SK-N-SH (cell line): ENCODE results near the gene PDE4B. TPM values are rescaled to one million over a fixed set of nuclear protein-coding genes. Genes with fewer than 3 reads are reported as not detected.

Source experiments
- CTCF ChIA-PET: fragments of 300-600, 350-600 bp; formaldehyde crosslinking; extraction: SDS; loops from one replicate; lab custom pipeline; 2021; lab: Yijun Ruan, JAX
- POLR2A ChIA-PET: fragments of 350-600 bp; sonication (Branson Sonifier 250); formaldehyde crosslinking; extraction: SDS; loops from one replicate; lab custom pipeline; 2020; ENCODE audit warnings: antibody characterized with exemption, inconsistent platforms; lab: Yijun Ruan, JAX
- DNase-seq: peaks from one replicate; pipeline ENCODE4 v3.0.0; 2012
- H2AFZ ChIP-seq: fragments of 200-600 bp; sonication (generic); 2 replicates; pipeline ENCODE4 v1.8.1; 2016; ENCODE audit warnings: antibody characterized with exemption, mild to moderate bottlenecking, low read depth
- H3F3A ChIP-seq: fragments of 200-600 bp; sonication (generic); replicated peaks from 2 replicates; pipeline ENCODE3; 2016; ENCODE audit warnings: antibody characterized with exemption, mild to moderate bottlenecking; ENCODE audit not compliant: insufficient read depth
- H3K27ac ChIP-seq, 2 experiments: fragments of 200-500 bp in 1 of 2; fragments of 200-600 bp in 1 of 2; sonication (Bioruptor generic) in 1 of 2; sonication (generic), shearing (Covaris generic) in 1 of 2; 2 replicates each; pipeline versions ENCODE4 v1.5.1 to v1.6.1; 2014 to 2016; ENCODE audit warnings: low read depth in 2 of 2, inconsistent platforms in 1 of 2, low read length in 1 of 2, mild to moderate bottlenecking in 1 of 2, mixed read lengths in 1 of 2
- H3K27me3 ChIP-seq: fragments of 200-600 bp; sonication (generic), shearing (Covaris generic); 2 replicates; pipeline ENCODE4 v1.6.1; 2016; ENCODE audit warnings: mixed run types; ENCODE audit not compliant: insufficient read depth
- H3K36me3 ChIP-seq, 2 experiments: fragments of 200-500 bp in 1 of 2; fragments of 200-600 bp in 1 of 2; sonication (Bioruptor generic) in 1 of 2; sonication (generic) in 1 of 2; replicated peaks in 1 of 2; 2 replicates each; pipeline versions ENCODE3 to v1.5.1; 2014 to 2016; ENCODE audit warnings: low read length in 1 of 2, mild to moderate bottlenecking in 1 of 2; ENCODE audit not compliant: insufficient read depth in 2 of 2, control insufficient read depth in 1 of 2
- H3K4me1 ChIP-seq, 2 experiments: fragments of 200-500 bp in 1 of 2; fragments of 200-600 bp in 1 of 2; sonication (Bioruptor generic) in 1 of 2; sonication (generic), shearing (Covaris generic) in 1 of 2; 2 replicates each; pipeline versions ENCODE4 v1.5.1 to v1.6.1; 2014 to 2016; ENCODE audit warnings: low read depth in 1 of 2, low read length in 1 of 2, mixed run types in 1 of 2; ENCODE audit not compliant: insufficient read depth in 2 of 2, control insufficient read depth in 1 of 2
- H3K4me2 ChIP-seq: fragments of 200-600 bp; sonication (generic), shearing (Covaris generic); 2 replicates; pipeline ENCODE4 v1.6.1; 2017; ENCODE audit warnings: mixed run types
- H3K4me3 ChIP-seq, 2 experiments: fragments of 200-500 bp in 1 of 2; fragments of 200-600 bp in 1 of 2; sonication (Bioruptor generic) in 1 of 2; sonication (generic), shearing (Covaris generic) in 1 of 2; 2 replicates each; pipeline versions ENCODE4 v1.5.1 to v1.8.1; 2014 to 2016; ENCODE audit warnings: low read depth in 2 of 2, inconsistent platforms in 1 of 2, low read length in 1 of 2, mild to moderate bottlenecking in 1 of 2, mixed read lengths in 1 of 2, moderate library complexity in 1 of 2
- H3K79me2 ChIP-seq: fragments of 200-600 bp; sonication (generic); 2 replicates; pipeline ENCODE4 v1.8.1; 2017; ENCODE audit warnings: mild to moderate bottlenecking; ENCODE audit not compliant: insufficient read depth
- H3K9ac ChIP-seq: fragments of 200-600 bp; sonication (generic); 2 replicates; pipeline ENCODE4 v1.6.1; 2017; ENCODE audit warnings: mixed run types
- H3K9me2 ChIP-seq: fragments of 200-600 bp; sonication (generic); 2 replicates; pipeline ENCODE4 v1.6.1; 2017; ENCODE audit warnings: mixed run types
- H3K9me3 ChIP-seq: fragments of 200-600 bp; sonication (generic); 2 replicates; pipeline ENCODE4 v1.6.1; 2017; ENCODE audit warnings: mixed run types, mild to moderate bottlenecking, moderate library complexity
- H4K20me1 ChIP-seq: fragments of 200-600 bp; sonication (generic); 2 replicates; pipeline ENCODE4 v1.6.1; 2017; ENCODE audit warnings: mild to moderate bottlenecking, mixed run types; ENCODE audit not compliant: insufficient read depth
- CHD2 ChIP-seq: fragments of 150-350 bp; IDR thresholded peaks from 2 replicates; pipeline ENCODE4 v1.6.1; 2018; ENCODE audit warnings: low read length; ENCODE audit not compliant: partially characterized antibody
- ELF1 ChIP-seq: IDR thresholded peaks from 2 replicates; pipeline ENCODE4 v1.4.0; 2012
- EZH2phosphoT487 ChIP-seq: fragments of 200-600 bp; sonication (generic); IDR thresholded peaks from 2 replicates; pipeline ENCODE4 v1.6.1; 2017; ENCODE audit warnings: low read depth, mixed run types, mild to moderate bottlenecking, antibody characterized with exemption, moderate library complexity, borderline replicate concordance
- FOSL2 ChIP-seq: IDR thresholded peaks from 2 replicates; pipeline ENCODE4 v1.4.0; 2012; ENCODE audit warnings: low read depth, mild to moderate bottlenecking, moderate library complexity, borderline replicate concordance
- FOXM1 ChIP-seq: IDR thresholded peaks from 2 replicates; pipeline ENCODE4 v1.4.0; 2012; ENCODE audit warnings: low read depth, mild to moderate bottlenecking
- GABPA ChIP-seq: IDR thresholded peaks from 2 replicates; pipeline ENCODE4 v1.4.0; 2012; ENCODE audit warnings: low read depth, mild to moderate bottlenecking
- GATA2 ChIP-seq: sonication (generic); formaldehyde crosslinking; IDR thresholded peaks from 2 replicates; pipeline ENCODE4 v1.5.0; 2020; ENCODE audit warnings: mild to moderate bottlenecking, missing genetic modification reagents
- JUND ChIP-seq: IDR thresholded peaks from 2 replicates; pipeline ENCODE4 v1.4.0; 2012
- MEF2A ChIP-seq: IDR thresholded peaks from 2 replicates; pipeline ENCODE4 v1.4.0; 2012; ENCODE audit warnings: low read depth, borderline replicate concordance
- POLR2AphosphoS5 ChIP-seq: IDR thresholded peaks from 2 replicates; pipeline ENCODE4 v1.6.1; 2012; ENCODE audit warnings: low read depth, low read length
- RCOR1 ChIP-seq: fragments of 150-350 bp; IDR thresholded peaks from 2 replicates; pipeline ENCODE4 v1.6.1; 2017; ENCODE audit warnings: antibody characterized with exemption, low read length
- RXRA ChIP-seq: IDR thresholded peaks from 2 replicates; pipeline ENCODE4 v1.4.0; 2012; ENCODE audit warnings: low read depth, mild to moderate bottlenecking, borderline replicate concordance
- TAF1 ChIP-seq: IDR thresholded peaks from 2 replicates; pipeline ENCODE4 v1.6.1; 2012; ENCODE audit warnings: low read depth, mild to moderate bottlenecking, low read length, moderate library complexity, borderline replicate concordance
- TEAD4 ChIP-seq: IDR thresholded peaks from 2 replicates; pipeline ENCODE4 v1.4.0; 2012; ENCODE audit warnings: mild to moderate bottlenecking, borderline replicate concordance; ENCODE audit not compliant: insufficient read depth
- YY1 ChIP-seq: IDR thresholded peaks from 2 replicates; pipeline ENCODE4 v1.4.0; 2012; ENCODE audit warnings: low read depth, mild to moderate bottlenecking
- WGBS: methylation state at CpG from one replicate; pipeline ENCODE4 v1.1.6; 2017; ENCODE audit warnings: low lambda C conversion rate; 5-methylcytosine and 5-hydroxymethylcytosine counted together
- polyA plus RNA-seq, 3 experiments: library from polyadenylated mRNA; depleted of rRNA; stranded (reverse); fragments of >200 nt; gene quantifications; 2 replicates each; pipeline ENCODE4 v1.2.3, GENCODE V29; 2012
- TF ChIP-seq, protein P1 (sequence below): IDR thresholded peaks from 2 replicates; pipeline ENCODE4 v1.4.0; 2012; ENCODE audit warnings: low read depth, borderline replicate concordance
- TF ChIP-seq, protein P2 (sequence below): IDR thresholded peaks from 2 replicates; pipeline ENCODE4; 2012
- TF ChIP-seq, protein P3 (sequence below): fragments of 150-350 bp; IDR thresholded peaks from 2 replicates; pipeline ENCODE4 v1.6.1; 2016; ENCODE audit warnings: mild to moderate bottlenecking, low read depth, low read length
- TF ChIP-seq, protein P4 (sequence below): fragments of 150-350 bp; IDR thresholded peaks from 2 replicates; pipeline ENCODE4 v1.6.1; 2017; ENCODE audit warnings: antibody characterized with exemption, low read length, low read depth, borderline replicate concordance
- TF ChIP-seq, protein P5 (sequence below): IDR thresholded peaks from 2 replicates; pipeline ENCODE4 v1.4.0; 2012; ENCODE audit warnings: low read depth, borderline replicate concordance

The PDE4B gene
- polyA plus RNA-seq, 1 of the 3 experiments (the other 2 are of a cell fraction): 1.9 TPM

DNA sequence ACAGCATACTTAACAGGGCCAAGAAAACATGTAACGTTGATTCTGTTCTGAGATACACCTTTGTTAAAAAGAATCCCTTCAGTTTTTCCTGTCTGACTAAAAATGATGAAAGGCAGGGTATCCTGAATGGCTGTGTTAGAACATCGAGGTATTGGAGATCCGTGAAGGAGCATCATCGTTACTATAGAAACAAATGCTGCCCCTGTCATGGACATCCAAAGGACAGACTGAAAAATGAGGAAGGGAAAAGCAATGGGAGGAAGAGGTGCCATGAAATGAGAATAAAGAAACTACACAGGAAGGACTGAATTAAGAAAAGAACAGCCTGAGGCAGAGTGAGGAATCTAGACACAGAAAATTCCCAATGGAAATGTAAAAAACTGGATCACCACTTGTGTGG is 257.9 kb downstream of the PDE4B start:
- H3F3A ChIP-seq: no peaks in the 10 kb centered on the region
- ChIA-PET POLR2A (no interaction called here), CTCF (no interaction called here)
- 0 out of 4 replicates have a peak, but pooled peaks cover 0 to 3% of the 10 kb centered on the region in 2 experiments for H3K4me1 ChIP-seq
- 90% methylated on average over 4 of the region's 4 CpGs for WGBS
- H3K27ac ChIP-seq: no peak overlapping the region; a peak in 1 of 4 replicates
- no peak for TF ChIP-seq EZH2phosphoT487
- no peak for TF ChIP-seq TAF1
- TF ChIP-seq POLR2AphosphoS5: no peak
- TF ChIP-seq FOXM1: no peak
- TF ChIP-seq RXRA: no peak
- TF ChIP-seq RCOR1: no peak
- TF ChIP-seq JUND: no peak
- TF ChIP-seq, protein P1, sequence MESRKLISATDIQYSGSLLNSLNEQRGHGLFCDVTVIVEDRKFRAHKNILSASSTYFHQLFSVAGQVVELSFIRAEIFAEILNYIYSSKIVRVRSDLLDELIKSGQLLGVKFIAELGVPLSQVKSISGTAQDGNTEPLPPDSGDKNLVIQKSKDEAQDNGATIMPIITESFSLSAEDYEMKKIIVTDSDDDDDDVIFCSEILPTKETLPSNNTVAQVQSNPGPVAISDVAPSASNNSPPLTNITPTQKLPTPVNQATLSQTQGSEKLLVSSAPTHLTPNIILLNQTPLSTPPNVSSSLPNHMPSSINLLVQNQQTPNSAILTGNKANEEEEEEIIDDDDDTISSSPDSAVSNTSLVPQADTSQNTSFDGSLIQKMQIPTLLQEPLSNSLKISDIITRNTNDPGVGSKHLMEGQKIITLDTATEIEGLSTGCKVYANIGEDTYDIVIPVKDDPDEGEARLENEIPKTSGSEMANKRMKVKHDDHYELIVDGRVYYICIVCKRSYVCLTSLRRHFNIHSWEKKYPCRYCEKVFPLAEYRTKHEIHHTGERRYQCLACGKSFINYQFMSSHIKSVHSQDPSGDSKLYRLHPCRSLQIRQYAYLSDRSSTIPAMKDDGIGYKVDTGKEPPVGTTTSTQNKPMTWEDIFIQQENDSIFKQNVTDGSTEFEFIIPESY: no peak
- TF ChIP-seq, protein P2, sequence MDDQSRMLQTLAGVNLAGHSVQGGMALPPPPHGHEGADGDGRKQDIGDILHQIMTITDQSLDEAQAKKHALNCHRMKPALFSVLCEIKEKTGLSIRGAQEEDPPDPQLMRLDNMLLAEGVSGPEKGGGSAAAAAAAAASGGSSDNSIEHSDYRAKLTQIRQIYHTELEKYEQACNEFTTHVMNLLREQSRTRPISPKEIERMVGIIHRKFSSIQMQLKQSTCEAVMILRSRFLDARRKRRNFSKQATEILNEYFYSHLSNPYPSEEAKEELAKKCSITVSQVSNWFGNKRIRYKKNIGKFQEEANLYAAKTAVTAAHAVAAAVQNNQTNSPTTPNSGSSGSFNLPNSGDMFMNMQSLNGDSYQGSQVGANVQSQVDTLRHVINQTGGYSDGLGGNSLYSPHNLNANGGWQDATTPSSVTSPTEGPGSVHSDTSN: no peak
- TF ChIP-seq, protein P3, sequence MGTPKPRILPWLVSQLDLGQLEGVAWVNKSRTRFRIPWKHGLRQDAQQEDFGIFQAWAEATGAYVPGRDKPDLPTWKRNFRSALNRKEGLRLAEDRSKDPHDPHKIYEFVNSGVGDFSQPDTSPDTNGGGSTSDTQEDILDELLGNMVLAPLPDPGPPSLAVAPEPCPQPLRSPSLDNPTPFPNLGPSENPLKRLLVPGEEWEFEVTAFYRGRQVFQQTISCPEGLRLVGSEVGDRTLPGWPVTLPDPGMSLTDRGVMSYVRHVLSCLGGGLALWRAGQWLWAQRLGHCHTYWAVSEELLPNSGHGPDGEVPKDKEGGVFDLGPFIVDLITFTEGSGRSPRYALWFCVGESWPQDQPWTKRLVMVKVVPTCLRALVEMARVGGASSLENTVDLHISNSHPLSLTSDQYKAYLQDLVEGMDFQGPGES: no peak
- TF ChIP-seq FOSL2: no peak
- TF ChIP-seq TEAD4: no peak
- no peak for TF ChIP-seq GATA2 (CRISPR knock-in tag)
- no peak for TF ChIP-seq MEF2A
- no peak for TF ChIP-seq YY1
- TF ChIP-seq CHD2: no peak
- TF ChIP-seq, protein P4, sequence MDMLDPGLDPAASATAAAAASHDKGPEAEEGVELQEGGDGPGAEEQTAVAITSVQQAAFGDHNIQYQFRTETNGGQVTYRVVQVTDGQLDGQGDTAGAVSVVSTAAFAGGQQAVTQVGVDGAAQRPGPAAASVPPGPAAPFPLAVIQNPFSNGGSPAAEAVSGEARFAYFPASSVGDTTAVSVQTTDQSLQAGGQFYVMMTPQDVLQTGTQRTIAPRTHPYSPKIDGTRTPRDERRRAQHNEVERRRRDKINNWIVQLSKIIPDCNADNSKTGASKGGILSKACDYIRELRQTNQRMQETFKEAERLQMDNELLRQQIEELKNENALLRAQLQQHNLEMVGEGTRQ: no peak
- TF ChIP-seq GABPA: no peak
- TF ChIP-seq, protein P5, sequence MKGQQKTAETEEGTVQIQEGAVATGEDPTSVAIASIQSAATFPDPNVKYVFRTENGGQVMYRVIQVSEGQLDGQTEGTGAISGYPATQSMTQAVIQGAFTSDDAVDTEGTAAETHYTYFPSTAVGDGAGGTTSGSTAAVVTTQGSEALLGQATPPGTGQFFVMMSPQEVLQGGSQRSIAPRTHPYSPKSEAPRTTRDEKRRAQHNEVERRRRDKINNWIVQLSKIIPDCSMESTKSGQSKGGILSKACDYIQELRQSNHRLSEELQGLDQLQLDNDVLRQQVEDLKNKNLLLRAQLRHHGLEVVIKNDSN: no peak
- TF ChIP-seq ELF1: no peak
- H3K27me3 ChIP-seq: no peaks in the 10 kb centered on the region
- H3K9ac ChIP-seq: no peak overlapping the region
- no peak overlapping the region for H3K4me3 ChIP-seq
- peaks cover 0 to 2% of the 10 kb centered on the region in 2 experiments for H3K36me3 ChIP-seq
- no peak for DNase-seq
- H2AFZ ChIP-seq: no peak overlapping the region
- no peak overlapping the region for H3K4me2 ChIP-seq
- no peaks in the 10 kb centered on the region for H3K79me2 ChIP-seq
- no peaks in the 10 kb centered on the region for H4K20me1 ChIP-seq
- no peaks in the 10 kb centered on the region for H3K9me2 ChIP-seq
- no peaks in the 10 kb centered on the region for H3K9me3 ChIP-seq
